GM12865 (cell line): ENCODE data around the gene NEGR1.

ENCODE experiments used
- DNase-seq: peaks from one replicate; pipeline ENCODE4 v3.0.0; 2010; ENCODE audit warnings: low read depth
- H3K4me3 ChIP-seq: 2 replicates; pipeline ENCODE4 v1.5.1; 2011; ENCODE audit warnings: mild to moderate bottlenecking, low read depth, low read length, control low read depth
- TF ChIP-seq, protein P1 (sequence below): IDR thresholded peaks from 2 replicates; pipeline ENCODE4 v1.5.1; 2011; ENCODE audit warnings: low read length, control low read depth, low read depth, inconsistent platforms; ENCODE audit not compliant: insufficient read depth; ENCODE audit errors: missing control alignments

Gene NEGR1

DNA sequence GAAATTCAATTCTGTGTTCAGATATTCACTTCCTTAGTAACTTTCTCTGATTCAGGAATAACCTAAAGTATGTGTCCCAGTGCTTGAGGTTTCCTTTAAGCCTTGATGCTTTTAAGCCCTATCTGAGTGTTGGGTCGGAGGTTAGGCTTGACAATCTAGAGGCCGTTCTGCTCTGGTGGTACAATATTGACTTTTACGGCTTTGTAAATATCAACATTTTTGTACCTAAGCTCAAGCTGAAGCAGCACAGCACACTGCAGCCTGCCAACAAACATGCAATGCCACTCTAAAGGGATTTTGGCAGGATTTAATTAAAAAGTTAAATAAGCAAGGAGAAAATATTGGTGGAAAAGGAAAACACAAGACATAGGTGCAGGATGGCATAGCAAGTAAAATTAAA lies 279.2 kb downstream of the NEGR1 start:
- no peak for DNase-seq
- TF ChIP-seq, protein P1, sequence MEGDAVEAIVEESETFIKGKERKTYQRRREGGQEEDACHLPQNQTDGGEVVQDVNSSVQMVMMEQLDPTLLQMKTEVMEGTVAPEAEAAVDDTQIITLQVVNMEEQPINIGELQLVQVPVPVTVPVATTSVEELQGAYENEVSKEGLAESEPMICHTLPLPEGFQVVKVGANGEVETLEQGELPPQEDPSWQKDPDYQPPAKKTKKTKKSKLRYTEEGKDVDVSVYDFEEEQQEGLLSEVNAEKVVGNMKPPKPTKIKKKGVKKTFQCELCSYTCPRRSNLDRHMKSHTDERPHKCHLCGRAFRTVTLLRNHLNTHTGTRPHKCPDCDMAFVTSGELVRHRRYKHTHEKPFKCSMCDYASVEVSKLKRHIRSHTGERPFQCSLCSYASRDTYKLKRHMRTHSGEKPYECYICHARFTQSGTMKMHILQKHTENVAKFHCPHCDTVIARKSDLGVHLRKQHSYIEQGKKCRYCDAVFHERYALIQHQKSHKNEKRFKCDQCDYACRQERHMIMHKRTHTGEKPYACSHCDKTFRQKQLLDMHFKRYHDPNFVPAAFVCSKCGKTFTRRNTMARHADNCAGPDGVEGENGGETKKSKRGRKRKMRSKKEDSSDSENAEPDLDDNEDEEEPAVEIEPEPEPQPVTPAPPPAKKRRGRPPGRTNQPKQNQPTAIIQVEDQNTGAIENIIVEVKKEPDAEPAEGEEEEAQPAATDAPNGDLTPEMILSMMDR: no peak
- H3K4me3 ChIP-seq: no peak overlapping the region

DNA sequence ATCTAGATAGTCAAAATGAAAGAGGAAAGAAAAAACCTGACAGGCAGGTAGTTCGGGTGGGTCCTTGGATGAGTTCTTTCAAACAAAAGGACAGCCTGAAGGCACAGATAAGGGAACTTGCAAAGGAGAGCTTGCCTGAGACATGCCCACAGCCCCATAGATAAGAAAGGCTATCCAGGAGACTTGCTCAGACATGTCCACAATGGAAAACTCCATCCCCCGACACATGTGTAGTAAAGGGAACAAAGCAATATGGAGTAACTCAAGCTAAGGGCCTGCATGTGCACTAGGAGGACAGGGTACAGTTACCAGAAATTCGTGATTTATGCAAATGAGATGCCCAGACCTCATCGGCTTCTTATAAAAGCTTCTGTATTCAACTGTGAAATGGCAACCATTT lies 281.5 kb downstream of the NEGR1 start:
- TF ChIP-seq, protein P1: no peak
- DNase-seq: peak; percentile 7

DNA sequence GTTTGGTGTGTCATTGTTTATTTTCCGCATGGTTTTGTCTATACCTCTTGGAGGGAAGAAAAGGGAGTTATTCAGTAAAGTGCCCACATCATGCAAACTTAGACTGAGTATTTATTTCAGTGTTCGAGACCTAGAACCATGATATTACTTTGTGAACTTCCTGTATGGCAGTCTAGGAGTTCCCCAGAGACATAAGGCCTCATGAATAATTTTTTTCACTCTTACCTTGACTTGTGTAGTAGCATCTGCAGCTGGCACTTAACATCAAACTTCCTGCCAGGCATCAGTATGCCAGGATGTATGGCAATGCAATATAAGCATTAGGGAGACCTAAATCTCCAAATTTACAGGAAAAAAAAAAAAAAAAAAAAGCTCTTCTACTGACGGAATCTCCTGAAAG lies 287.7 kb downstream of the NEGR1 start:
- TF ChIP-seq, protein P1: no peak
- DNase-seq: no peak
- no peak overlapping the region for H3K4me3 ChIP-seq

More for the DNA sequence above, 281.5 kb downstream of the NEGR1 start:
- no peak overlapping the region for H3K4me3 ChIP-seq

DNA sequence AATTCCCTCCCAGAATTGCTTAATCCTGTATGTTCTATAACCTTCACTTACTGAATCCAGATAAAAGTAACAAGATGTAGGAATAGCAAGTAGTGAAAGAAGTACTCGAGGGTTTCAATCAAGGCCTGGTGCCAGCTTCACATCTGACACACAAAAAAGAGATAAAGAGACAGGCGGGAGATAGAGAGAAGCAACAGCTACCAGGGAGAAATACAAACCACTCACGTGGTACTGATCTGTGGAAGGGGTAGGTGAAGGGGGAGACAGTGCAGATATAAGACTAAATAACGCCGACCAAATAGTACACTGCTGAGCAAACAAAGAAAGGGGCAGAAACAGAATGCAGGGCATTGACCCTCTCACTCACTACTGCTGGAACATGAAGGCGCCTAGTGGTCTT lies 295.2 kb downstream of the NEGR1 start:
- H3K4me3 ChIP-seq: no peak overlapping the region
- no peak for DNase-seq
- TF ChIP-seq, protein P1: no peak

DNA sequence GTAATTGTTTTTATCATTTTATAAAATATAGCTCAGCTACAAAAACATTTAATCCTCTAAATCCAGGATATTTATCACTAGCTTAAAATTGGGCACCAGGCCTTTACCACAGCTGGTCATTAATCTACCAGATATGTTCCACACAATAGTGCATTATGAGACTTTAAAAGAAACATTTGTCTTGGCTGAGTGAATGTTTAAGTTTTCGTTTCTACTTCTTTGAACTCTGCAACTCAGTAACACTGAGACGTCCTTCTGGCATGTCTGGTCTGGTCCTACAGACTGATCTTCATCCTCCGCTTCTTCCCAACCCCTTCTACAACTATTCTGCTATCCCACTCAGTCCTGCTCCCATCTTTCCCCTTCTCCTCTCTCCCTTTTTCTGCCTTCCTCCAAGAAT lies 296.2 kb downstream of the NEGR1 start:
- TF ChIP-seq, protein P1: no peak
- no peak overlapping the region for H3K4me3 ChIP-seq
- DNase-seq: no peak

DNA sequence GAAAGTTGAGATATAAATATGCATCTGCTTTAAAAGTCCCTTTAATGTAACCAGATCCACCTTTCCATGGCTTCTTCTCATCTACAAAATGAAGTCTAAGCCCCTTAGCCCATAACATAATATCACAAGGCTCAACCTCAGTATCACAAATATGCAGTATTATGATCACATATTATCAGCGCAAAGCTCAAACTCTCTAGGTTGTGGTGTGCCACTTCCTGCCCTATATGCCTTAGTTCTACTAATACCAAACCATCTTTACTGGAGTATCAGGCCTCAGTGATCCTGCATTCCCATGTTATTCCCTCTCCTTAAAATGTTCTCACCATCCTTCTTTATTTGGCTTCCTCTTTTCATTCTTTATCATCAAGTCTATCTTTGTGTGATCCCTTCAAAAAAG lies 301.8 kb downstream of the NEGR1 start:
- TF ChIP-seq, protein P1: no peak
- no peak overlapping the region for H3K4me3 ChIP-seq
- DNase-seq: no peak

DNA sequence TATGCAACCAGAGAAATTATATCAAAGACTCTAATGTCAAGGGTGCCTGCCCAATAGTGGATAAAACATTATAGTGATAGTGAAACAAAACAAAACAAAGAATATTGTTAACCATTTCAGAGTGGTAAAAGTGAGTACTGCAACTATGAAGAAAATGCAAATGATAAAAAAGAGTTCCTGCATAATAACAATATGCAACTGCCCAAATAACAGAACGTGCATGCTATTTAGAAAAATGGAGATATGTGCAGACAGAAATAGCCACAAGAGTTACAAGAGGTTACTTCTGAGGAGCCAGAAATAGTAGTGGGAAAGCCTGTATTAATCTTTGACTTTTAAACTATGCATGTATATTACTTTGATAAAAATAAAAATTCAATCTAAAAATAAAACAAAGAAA lies 302.5 kb downstream of the NEGR1 start:
- H3K4me3 ChIP-seq: no peak overlapping the region
- TF ChIP-seq, protein P1: no peak
- DNase-seq: no peak
